ENCODE data around the gene GPC1.

DNA sequence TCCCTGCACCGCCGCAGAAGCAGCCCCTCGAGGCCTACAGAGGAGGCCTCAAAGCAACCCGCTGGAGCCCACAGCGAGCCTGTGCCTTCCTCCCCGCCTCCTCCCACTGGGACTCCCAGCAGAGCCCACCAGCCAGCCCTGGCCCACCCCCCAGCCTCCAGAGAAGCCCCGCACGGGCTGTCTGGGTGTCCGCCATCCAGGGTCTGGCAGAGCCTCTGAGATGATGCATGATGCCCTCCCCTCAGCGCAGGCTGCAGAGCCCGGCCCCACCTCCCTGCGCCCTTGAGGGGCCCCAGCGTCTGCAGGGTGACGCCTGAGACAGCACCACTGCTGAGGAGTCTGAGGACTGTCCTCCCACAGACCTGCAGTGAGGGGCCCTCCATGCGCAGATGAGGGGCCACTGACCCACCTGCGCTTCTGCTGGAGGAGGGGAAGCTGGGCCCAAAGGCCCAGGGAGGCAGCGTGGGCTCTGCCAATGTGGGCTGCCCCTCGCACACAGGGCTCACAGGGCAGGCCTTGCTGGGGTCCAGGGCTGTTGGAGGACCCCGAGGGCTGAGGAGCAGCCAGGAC, 31.2 kb downstream of the GPC1 start:
- TF ChIP-seq POLR2AphosphoS5 (IDR thresholded peaks at IDR 0.05) = peak in 1 of 3 donors; percentile 8
- TF ChIP-seq, protein P1, sequence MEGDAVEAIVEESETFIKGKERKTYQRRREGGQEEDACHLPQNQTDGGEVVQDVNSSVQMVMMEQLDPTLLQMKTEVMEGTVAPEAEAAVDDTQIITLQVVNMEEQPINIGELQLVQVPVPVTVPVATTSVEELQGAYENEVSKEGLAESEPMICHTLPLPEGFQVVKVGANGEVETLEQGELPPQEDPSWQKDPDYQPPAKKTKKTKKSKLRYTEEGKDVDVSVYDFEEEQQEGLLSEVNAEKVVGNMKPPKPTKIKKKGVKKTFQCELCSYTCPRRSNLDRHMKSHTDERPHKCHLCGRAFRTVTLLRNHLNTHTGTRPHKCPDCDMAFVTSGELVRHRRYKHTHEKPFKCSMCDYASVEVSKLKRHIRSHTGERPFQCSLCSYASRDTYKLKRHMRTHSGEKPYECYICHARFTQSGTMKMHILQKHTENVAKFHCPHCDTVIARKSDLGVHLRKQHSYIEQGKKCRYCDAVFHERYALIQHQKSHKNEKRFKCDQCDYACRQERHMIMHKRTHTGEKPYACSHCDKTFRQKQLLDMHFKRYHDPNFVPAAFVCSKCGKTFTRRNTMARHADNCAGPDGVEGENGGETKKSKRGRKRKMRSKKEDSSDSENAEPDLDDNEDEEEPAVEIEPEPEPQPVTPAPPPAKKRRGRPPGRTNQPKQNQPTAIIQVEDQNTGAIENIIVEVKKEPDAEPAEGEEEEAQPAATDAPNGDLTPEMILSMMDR (IDR thresholded peaks at IDR 0.05 in 8 of 11, conservative IDR thresholded peaks at IDR 0.05 in 3 of 11) = no peak
